Body of pancreas (tissue), 4 donors: Measurements from ENCODE around the gene TMEM240. TPM values are rescaled to one million over a fixed set of nuclear protein-coding genes. Genes with fewer than 3 reads are reported as not detected.
"Not testable (repeated sequence)": the region's sequence is repeated elsewhere in the genome, so short reads cannot be mapped to it uniquely, and the experiment has no call there.

Experiments used
- ATAC-seq: fragments of 150-250 bp; one replicate; pipeline ENCODE4 v1.9.1; 2016
- DNase-seq, 4 donors: peaks; one replicate each; pipeline ENCODE4 v3.0.0-alpha.2; 2019
- H3K27ac ChIP-seq, 4 donors: fragments of 200-600 bp; sonication (generic); 1 replicate in 3 of 4; 2 replicates in 1 of 4; pipeline versions ENCODE4 v1.5.1 to v1.6.1; 2016 to 2019; ENCODE audit warnings: mild to moderate bottlenecking in 1 of 4, mixed read lengths in 1 of 4, moderate library complexity in 1 of 4
- H3K27me3 ChIP-seq, 2 donors: fragments of 200-600 bp; sonication (generic); one replicate each; pipeline ENCODE4 v1.6.0; 2016; ENCODE audit warnings: mild to moderate bottlenecking in 1 of 2
- H3K36me3 ChIP-seq, 2 donors: fragments of 200-600 bp; sonication (generic); replicated peaks in 1 of 2; 2 replicates each; pipeline ENCODE4 v1.5.1; 2016; ENCODE audit warnings: low read depth in 2 of 2; ENCODE audit not compliant: insufficient read depth in 1 of 2
- H3K4me1 ChIP-seq: fragments of 200-600 bp; sonication (generic); one replicate; pipeline ENCODE4 v1.6.0; 2016
- H3K4me3 ChIP-seq, 2 donors: fragments of 200-600 bp; sonication (generic); 1 replicate in 1 of 2; 2 replicates in 1 of 2; pipeline ENCODE4 v1.5.1; 2016 to 2019
- H3K9me3 ChIP-seq, 3 donors: fragments of 200-600 bp; sonication (generic); 1 replicate in 2 of 3; 2 replicates in 1 of 3; pipeline ENCODE4 v1.5.1; 2016
- POLR2A ChIP-seq, 3 donors: fragments of 450-650 bp; IDR thresholded peaks; one replicate each; pipeline ENCODE4 v1.6.1; 2016; ENCODE audit warnings: antibody characterized with exemption in 3 of 3, mild to moderate bottlenecking in 2 of 3
- WGBS, 2 donors: methylation state at CpG; one replicate each; pipeline ENCODE4 v1.1.5; 2017; 5-methylcytosine and 5-hydroxymethylcytosine counted together
- intact Hi-C: fragments of 100-400 bp; cut with DNase I; formaldehyde crosslinking; loops from one replicate; pipeline ENCODE4 v1.15.1; 2023
- total RNA-seq, 2 donors: library from RNA; depleted of rRNA; stranded (reverse); fragments of >200 nt; gene quantifications; one replicate each; pipeline ENCODE4 v1.1.0, GENCODE V29; 2016
- TF ChIP-seq, protein P1 (sequence below), 7 experiments: fragments of 450-650 bp in 4 of 7; fragments of 200-600 bp in 3 of 7; sonication (generic) in 3 of 7; IDR thresholded peaks; one replicate each; pipeline ENCODE4 v1.5.1; 2016 to 2019; ENCODE audit warnings: antibody characterized with exemption in 7 of 7

The TMEM240 gene
- total RNA-seq, 2 donors from 2014 or later = 1.0 to 3.6 TPM

DNA sequence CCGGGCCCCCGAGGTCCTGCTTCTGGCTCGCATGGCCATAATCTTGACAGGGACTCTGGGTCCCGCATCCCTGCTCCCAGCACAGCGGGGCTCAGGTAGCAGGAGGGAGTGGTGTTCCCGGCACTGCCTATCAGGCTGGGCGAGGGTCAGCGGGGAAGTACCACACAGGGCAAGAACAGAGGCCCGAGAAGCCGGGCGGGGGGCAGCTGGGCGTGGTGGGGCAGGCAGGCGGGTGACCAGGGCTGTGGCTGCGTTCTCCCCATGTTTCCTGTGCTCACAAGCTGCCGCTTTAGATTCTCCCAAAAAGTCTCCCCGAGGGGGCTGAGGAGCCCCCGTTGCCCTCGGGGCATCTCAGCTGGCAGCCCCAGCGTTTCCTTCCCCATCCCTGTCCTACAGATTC is 50.6 kb downstream of the TMEM240 start:
- no peak for TF ChIP-seq POLR2A (IDR thresholded peaks at IDR 0.05)
- TF ChIP-seq, protein P1, sequence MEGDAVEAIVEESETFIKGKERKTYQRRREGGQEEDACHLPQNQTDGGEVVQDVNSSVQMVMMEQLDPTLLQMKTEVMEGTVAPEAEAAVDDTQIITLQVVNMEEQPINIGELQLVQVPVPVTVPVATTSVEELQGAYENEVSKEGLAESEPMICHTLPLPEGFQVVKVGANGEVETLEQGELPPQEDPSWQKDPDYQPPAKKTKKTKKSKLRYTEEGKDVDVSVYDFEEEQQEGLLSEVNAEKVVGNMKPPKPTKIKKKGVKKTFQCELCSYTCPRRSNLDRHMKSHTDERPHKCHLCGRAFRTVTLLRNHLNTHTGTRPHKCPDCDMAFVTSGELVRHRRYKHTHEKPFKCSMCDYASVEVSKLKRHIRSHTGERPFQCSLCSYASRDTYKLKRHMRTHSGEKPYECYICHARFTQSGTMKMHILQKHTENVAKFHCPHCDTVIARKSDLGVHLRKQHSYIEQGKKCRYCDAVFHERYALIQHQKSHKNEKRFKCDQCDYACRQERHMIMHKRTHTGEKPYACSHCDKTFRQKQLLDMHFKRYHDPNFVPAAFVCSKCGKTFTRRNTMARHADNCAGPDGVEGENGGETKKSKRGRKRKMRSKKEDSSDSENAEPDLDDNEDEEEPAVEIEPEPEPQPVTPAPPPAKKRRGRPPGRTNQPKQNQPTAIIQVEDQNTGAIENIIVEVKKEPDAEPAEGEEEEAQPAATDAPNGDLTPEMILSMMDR (IDR thresholded peaks at IDR 0.05) = no peak
- no peak overlapping the region for H3K4me3 ChIP-seq
- no peak overlapping the region for H3K27ac ChIP-seq
- WGBS, 2 donors = 95 to 100% methylated on average over 5 to 18 of the region's 19 CpGs
- H3K9me3 ChIP-seq = no peaks in the 10 kb centered on the region
- H3K4me1 ChIP-seq = no peaks in the 10 kb centered on the region
- DNase-seq = no peak
- no peaks in the 10 kb centered on the region for H3K27me3 ChIP-seq
- intact Hi-C loops = loop anchor here (10.0 kb wide), 1 partner anchor 95 kb away; the partner anchor contains the start of gene CCNL2
- peaks cover 7 to 9% of the 10 kb centered on the region in 2 donors for H3K36me3 ChIP-seq
- ATAC-seq = no peak

DNA sequence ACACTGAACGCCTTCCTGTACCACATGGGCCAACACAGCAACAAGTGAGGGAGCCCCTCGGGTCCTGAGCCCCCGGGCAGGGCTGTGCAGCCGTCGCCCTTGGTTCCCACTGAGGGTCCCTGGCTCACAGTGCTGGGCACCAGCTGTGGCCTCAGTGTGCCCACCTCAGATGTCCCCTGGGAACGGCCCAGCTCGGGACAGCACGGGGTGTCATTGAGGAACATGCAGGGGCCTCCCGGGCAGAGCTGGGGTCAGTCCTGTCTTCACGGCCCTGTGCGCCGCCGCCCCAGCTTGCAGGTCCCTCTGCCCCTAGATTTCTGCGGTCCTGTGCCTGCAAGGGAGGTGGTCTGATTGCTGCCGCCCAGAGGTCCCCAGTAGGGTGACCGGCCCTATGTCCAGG is 51.2 kb downstream of the TMEM240 start:
- no peaks in the 10 kb centered on the region for H3K27me3 ChIP-seq
- H3K36me3 ChIP-seq = peaks cover 7 to 11% of the 10 kb centered on the region in 2 donors
- no peak overlapping the region for H3K27ac ChIP-seq
- TF ChIP-seq, protein P1 (IDR thresholded peaks at IDR 0.05) = no peak
- TF ChIP-seq POLR2A (IDR thresholded peaks at IDR 0.05) = no peak
- 96% methylated on average over 10 to 14 of the region's 16 CpGs for WGBS, 2 donors
- intact Hi-C loops = no loop called here
- DNase-seq (no peak), ATAC-seq (no peak)
- no peaks in the 10 kb centered on the region for H3K9me3 ChIP-seq
- no peaks in the 10 kb centered on the region for H3K4me1 ChIP-seq
- H3K4me3 ChIP-seq = no peak overlapping the region

DNA sequence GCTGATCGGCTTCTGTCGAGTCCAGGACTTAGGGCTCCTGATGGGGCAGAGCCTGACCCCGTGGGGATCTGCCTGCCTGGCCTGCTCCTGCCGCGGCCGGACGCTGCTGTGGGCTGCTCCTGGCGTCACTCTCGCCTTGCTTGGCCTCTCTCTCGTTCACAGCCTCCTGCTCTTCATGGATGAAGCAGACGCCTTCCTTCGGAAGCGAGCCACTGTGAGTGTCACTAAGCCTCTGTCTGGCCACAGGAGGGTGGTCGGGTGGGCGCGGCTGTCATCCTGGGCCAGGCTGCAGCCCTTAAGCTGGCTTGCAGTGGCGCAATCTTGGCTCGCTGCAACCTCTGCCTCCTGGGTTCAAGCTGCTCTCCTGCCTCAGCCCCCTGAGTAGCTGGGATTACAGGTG is 52.7 kb downstream of the TMEM240 start:
- H3K27ac ChIP-seq = no peak overlapping the region
- no peaks in the 10 kb centered on the region for H3K4me1 ChIP-seq
- TF ChIP-seq, protein P1 (IDR thresholded peaks at IDR 0.05) = no peak
- TF ChIP-seq POLR2A (IDR thresholded peaks at IDR 0.05) = no peak
- no peak for ATAC-seq
- no peaks in the 10 kb centered on the region for H3K9me3 ChIP-seq
- no peak overlapping the region for H3K4me3 ChIP-seq
- H3K36me3 ChIP-seq = peaks cover 13 to 20% of the 10 kb centered on the region in 2 donors
- DNase-seq = no peak
- WGBS, 2 donors = 92 to 95% methylated on average over 12 to 18 of the region's 18 CpGs
- H3K27me3 ChIP-seq = no peaks in the 10 kb centered on the region
- intact Hi-C loops = no loop called here

DNA sequence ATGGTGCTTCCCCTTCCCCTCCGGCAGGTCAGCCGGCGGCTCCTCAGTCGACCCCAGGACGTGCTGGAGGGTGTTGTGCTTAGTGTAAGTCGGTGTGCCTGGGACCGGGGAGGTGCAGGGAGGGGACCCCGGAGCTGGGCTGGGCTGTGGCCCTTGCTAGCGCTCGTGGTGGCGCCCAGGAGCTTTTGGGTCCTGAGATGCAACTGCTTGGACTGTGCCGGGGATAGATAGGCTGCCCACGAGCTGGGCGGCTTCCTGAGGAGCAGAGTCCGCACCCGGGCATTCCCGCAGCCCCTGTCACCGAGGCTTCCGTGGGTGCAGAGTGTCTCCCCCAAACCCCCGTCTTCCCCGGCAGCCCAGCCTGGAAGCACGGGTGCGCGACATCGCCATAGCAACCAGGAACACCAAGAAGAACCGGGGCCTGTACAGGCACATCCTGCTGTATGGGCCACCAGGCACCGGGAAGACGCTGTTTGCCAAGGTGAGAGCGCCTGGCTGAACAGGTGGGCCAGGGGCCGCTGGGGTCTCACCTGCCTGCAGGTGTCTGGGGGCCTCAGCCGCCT is 54.6 kb downstream of the TMEM240 start:
- H3K9me3 ChIP-seq, H3K4me1 ChIP-seq, ATAC-seq, H3K4me3 ChIP-seq, intact Hi-C loops, H3K27me3 ChIP-seq, H3K27ac ChIP-seq, DNase-seq: not testable (repeated sequence)
- 94 to 100% methylated on average over 2 to 16 of the region's 31 CpGs for WGBS, 2 donors
- H3K36me3 ChIP-seq = peaks cover 13 to 20% of the 10 kb centered on the region in 2 donors

DNA sequence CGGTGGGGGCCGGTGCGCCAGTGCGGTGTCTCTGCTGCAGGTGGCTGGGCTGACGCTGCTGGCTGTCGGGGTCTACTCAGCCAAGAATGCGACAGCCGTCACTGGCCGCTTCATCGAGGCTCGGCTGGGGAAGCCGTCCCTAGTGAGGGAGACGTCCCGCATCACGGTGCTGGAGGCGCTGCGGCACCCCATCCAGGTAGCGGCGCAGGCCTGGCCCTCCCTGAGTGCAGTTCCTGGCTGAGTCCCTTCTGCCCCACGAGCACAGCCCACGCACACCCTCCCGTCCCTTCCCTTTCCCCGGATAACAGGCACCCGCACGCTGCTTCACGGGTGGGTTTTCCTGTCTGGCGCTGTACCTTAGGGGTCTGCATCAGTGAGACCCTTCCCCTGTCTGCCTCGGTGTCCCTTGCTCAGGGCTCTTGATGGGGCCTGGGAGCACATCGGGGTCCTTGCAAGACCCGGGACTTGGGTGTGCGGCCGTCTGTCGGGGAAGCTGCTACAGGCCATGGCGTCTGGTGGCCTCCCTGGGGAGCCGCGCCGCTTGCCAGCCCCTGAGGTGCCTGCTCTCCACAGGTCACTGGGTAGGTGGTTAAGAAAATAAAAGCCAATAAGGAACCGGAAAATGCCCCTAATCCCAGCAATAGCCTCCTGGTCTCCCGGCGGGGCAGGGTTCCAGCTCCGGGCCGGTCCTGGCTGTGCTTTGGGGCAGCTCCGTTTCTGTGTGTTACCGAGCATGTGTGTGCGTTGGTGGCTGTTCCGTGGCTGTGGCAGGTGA is 55.3 kb downstream of the TMEM240 start:
- H3K27ac ChIP-seq, DNase-seq, intact Hi-C loops, H3K9me3 ChIP-seq, H3K27me3 ChIP-seq, H3K4me3 ChIP-seq, ATAC-seq, H3K4me1 ChIP-seq: not testable (repeated sequence)
- WGBS, 2 donors = 96 to 100% methylated on average over 9 to 29 of the region's 46 CpGs
- H3K36me3 ChIP-seq = peaks cover 9 to 20% of the 10 kb centered on the region in 2 donors

Other genes starting within 250 kb of the TMEM240 start
- gene ACAP3, start 232.7 kb downstream of the TMEM240 start, total RNA-seq = 10 to 100 TPM; 37.9 to 53.7 TPM
- 10 to 100 TPM; 20.2 to 20.8 TPM for gene PUSL1, start 232.0 kb downstream of the TMEM240 start, total RNA-seq
- gene INTS11, start 216.0 kb downstream of the TMEM240 start, total RNA-seq = 100 to 1,000 TPM in 1 of 2 donors, 10 to 100 TPM in 1; 89.0 to 189 TPM
- 10 to 100 TPM; 15.6 to 33.0 TPM for gene CPTP, start 215.8 kb downstream of the TMEM240 start, total RNA-seq
- gene TAS1R3, start 209.3 kb downstream of the TMEM240 start, total RNA-seq = under 1 TPM in 1 of 2 donors, not detected in 1; 0.26 TPM
- 10 to 100 TPM; 58.1 to 84.4 TPM for gene DVL1, start 191.2 kb downstream of the TMEM240 start, total RNA-seq
- gene MXRA8, start 182.1 kb downstream of the TMEM240 start, total RNA-seq = 10 to 100 TPM; 23.3 to 48.5 TPM
- 10 to 100 TPM; 79.4 to 93.7 TPM for gene AURKAIP1, start 165.4 kb downstream of the TMEM240 start, total RNA-seq
- 100 to 1,000 TPM; 225 to 246 TPM for gene CCNL2, start 141.3 kb downstream of the TMEM240 start, total RNA-seq
- 10 to 100 TPM; 72.8 to 85.9 TPM for gene MRPL20, start 133.3 kb downstream of the TMEM240 start, total RNA-seq
- gene ANKRD65, start 119.3 kb downstream of the TMEM240 start, total RNA-seq = 10 to 100 TPM; 11.2 to 15.5 TPM
- gene VWA1, start 104.9 kb downstream of the TMEM240 start, total RNA-seq = 10 to 100 TPM; 47.1 to 55.5 TPM
- gene ATAD3C, start 90.9 kb downstream of the TMEM240 start, total RNA-seq = 1 to 10 TPM; 1.6 to 2.3 TPM
- 10 to 100 TPM; 16.6 to 37.2 TPM for gene ATAD3B, start 68.9 kb downstream of the TMEM240 start, total RNA-seq
- gene ATAD3A, start 28.5 kb downstream of the TMEM240 start, total RNA-seq = 10 to 100 TPM; 15.8 to 20.8 TPM
- gene SSU72, start 34.2 kb upstream of the TMEM240 start, total RNA-seq = 100 to 1,000 TPM in 1 of 2 donors, 10 to 100 TPM in 1; 82.1 to 113 TPM
- gene FNDC10, start 59.5 kb upstream of the TMEM240 start, total RNA-seq = 1 to 10 TPM; 1.3 to 2.3 TPM
- 100 to 1,000 TPM in 1 of 2 donors, 10 to 100 TPM in 1; 57.6 to 101 TPM for gene MIB2, start 74.9 kb upstream of the TMEM240 start, total RNA-seq
- gene MMP23B, start 91.5 kb upstream of the TMEM240 start, total RNA-seq = 1 to 10 TPM in 1 of 2 donors, under 1 TPM in 1; 0.99 to 1.8 TPM
- gene CDK11B, start 118.4 kb upstream of the TMEM240 start, total RNA-seq = 10 to 100 TPM; 14.5 to 45.5 TPM
- gene SLC35E2B, start 152.2 kb upstream of the TMEM240 start, total RNA-seq = 10 to 100 TPM; 30.6 to 56.7 TPM
- 10 to 100 TPM; 35.8 to 38.9 TPM for gene CDK11A, start 183.7 kb upstream of the TMEM240 start, total RNA-seq
- gene NADK, start 237.8 kb upstream of the TMEM240 start, total RNA-seq = 10 to 100 TPM; 51.7 to 56.3 TPM